ENCODE measurements around the gene CACNA2D4. TPM values are rescaled to one million over a fixed set of nuclear protein-coding genes. Genes with fewer than 3 reads are reported as not detected.

Gene CACNA2D4
- total RNA-seq (2014; rRNA removed; shearing (Covaris generic)) (under 0.01 TPM in 1 of 2 replicates, not detected in the other), polyA plus RNA-seq (2016; fragmentation: Nextera tagmentation; extraction: Ambion mirVana) (0.23 and 0.49 TPM in 2 replicates)

- no peak for TF ChIP-seq EZH2 (IDR thresholded peaks at IDR 0.05; ENCODE audit: insufficient read depth, poor library complexity, severe bottlenecking)
- no peak for TF ChIP-seq EZH2phosphoT487 (IDR thresholded peaks at IDR 0.05; ENCODE audit: insufficient read depth, low read depth)
- Histone ChIP-seq H3K4me1 (ENCODE audit: insufficient read depth) (no peaks in the 10 kb centered on the region), H3K36me3 (ENCODE audit: low read depth) (no peaks in the 10 kb centered on the region), H3K27ac (no peak within 1 kb of the TSS), H3K9ac (no peak within 1 kb of the TSS), H3K9me3 (ENCODE audit: low read depth) (no peaks in the 10 kb centered on the region), H2AFZ (no peak within 1 kb of the TSS), H3F3A (ENCODE audit: insufficient read depth) (no peaks in the 10 kb centered on the region), H3K4me2 (ENCODE audit: unreplicated experiment) (no peak within 1 kb of the TSS), H3K4me3 (no peak within 1 kb of the TSS), H3K79me2 (ENCODE audit: insufficient read depth) (no peaks in the 10 kb centered on the region), H4K20me1 (ENCODE audit: insufficient read depth) (no peaks in the 10 kb centered on the region), H3K9me2 (ENCODE audit: insufficient read depth) (no peaks in the 10 kb centered on the region), H3K27me3 (replicated peaks; ENCODE audit: insufficient read depth) (peaks cover 16% of the 10 kb centered on the region; the same call in 1 of the 2 replicates)
- in situ Hi-C loops (cut with MboI): no loop called here
- WGBS, 2 experiments (ENCODE audit: low coverage in 1 of 2, low lambda C conversion rate in 2 of 2, missing lambda C conversion rate in 2 of 2): 42 to 43% methylated on average over 13 to 18 of the region's 18 CpGs
- DNase-seq: no peak
Measured at GRCh38 chr12:1918081-1918883, at the start of gene CACNA2D4. Gene CACNA2D4, minus strand, starts transcription at chr12:1918652. Its CDS starts 179 bp downstream, at chr12:1918473.

GRCh38 chr12:1966561-1967226 lies 48.2 kb upstream of the CACNA2D4 start:
- Histone ChIP-seq H3K9me3 (ENCODE audit: low read depth) (no peaks in the 10 kb centered on the region), H4K20me1 (ENCODE audit: insufficient read depth) (no peaks in the 10 kb centered on the region), H3K4me2 (ENCODE audit: unreplicated experiment) (no peak overlapping the region), H3K9me2 (ENCODE audit: insufficient read depth) (no peaks in the 10 kb centered on the region), H3K27me3 (replicated peaks; ENCODE audit: insufficient read depth) (no peaks in the 10 kb centered on the region), H3K27ac (no peak overlapping the region), H3F3A (ENCODE audit: insufficient read depth) (0 out of 2 replicates have a peak, but pooled peaks cover under 1% of the 10 kb centered on the region), H2AFZ (no peak overlapping the region), H3K9ac (no peak overlapping the region), H3K79me2 (ENCODE audit: insufficient read depth) (0 out of 2 replicates have a peak, but pooled peaks cover 13% of the 10 kb centered on the region), H3K36me3 (ENCODE audit: low read depth) (peaks cover 16% of the 10 kb centered on the region; the same call in 1 of the 2 replicates), H3K4me1 (ENCODE audit: insufficient read depth) (peaks cover 4% of the 10 kb centered on the region; the same call in 1 of the 2 replicates), H3K4me3 (no peak overlapping the region)
- in situ Hi-C loops (cut with MboI): no loop called here
- no peak for DNase-seq
- no peak for TF ChIP-seq EZH2phosphoT487 (IDR thresholded peaks at IDR 0.05; ENCODE audit: insufficient read depth, low read depth)
- TF ChIP-seq EZH2 (IDR thresholded peaks at IDR 0.05; ENCODE audit: insufficient read depth, poor library complexity, severe bottlenecking): no peak
- WGBS, 2 experiments (ENCODE audit: low coverage in 1 of 2, low lambda C conversion rate in 2 of 2, missing lambda C conversion rate in 2 of 2): 81 to 84% methylated on average over 4 of the region's 4 CpGs

- no peaks in the 10 kb centered on the region for H3K9me3 ChIP-seq (ENCODE audit: low read depth)
- H4K20me1 ChIP-seq (ENCODE audit: insufficient read depth): no peaks in the 10 kb centered on the region
- no peak for DNase-seq
- no peak overlapping the region for H3K27ac ChIP-seq
- H2AFZ ChIP-seq: no peak overlapping the region
- in situ Hi-C loops (cut with MboI): no loop called here
- no peaks in the 10 kb centered on the region for H3K9me2 ChIP-seq (ENCODE audit: insufficient read depth)
- no peaks in the 10 kb centered on the region for H3K4me1 ChIP-seq (ENCODE audit: insufficient read depth)
- no peak overlapping the region for H3K4me3 ChIP-seq
- no peak overlapping the region for H3K9ac ChIP-seq
- 88% methylated on average over 2 of the region's 2 CpGs for WGBS, 2 experiments (ENCODE audit: low coverage in 1 of 2, low lambda C conversion rate in 2 of 2, missing lambda C conversion rate in 2 of 2)
- 0 out of 2 replicates have a peak, but pooled peaks cover 9% of the 10 kb centered on the region for H3K79me2 ChIP-seq (ENCODE audit: insufficient read depth)
- no peaks in the 10 kb centered on the region for H3K27me3 ChIP-seq (replicated peaks; ENCODE audit: insufficient read depth)
- H3F3A ChIP-seq (ENCODE audit: insufficient read depth): no peaks in the 10 kb centered on the region
- H3K36me3 ChIP-seq (ENCODE audit: low read depth): peaks cover 11% of the 10 kb centered on the region; the same call in 1 of the 2 replicates
- no peak overlapping the region for H3K4me2 ChIP-seq (ENCODE audit: unreplicated experiment)
- TF ChIP-seq EZH2phosphoT487 (IDR thresholded peaks at IDR 0.05; ENCODE audit: insufficient read depth, low read depth) (no peak), EZH2 (IDR thresholded peaks at IDR 0.05; ENCODE audit: insufficient read depth, poor library complexity, severe bottlenecking) (no peak)
Measured at GRCh38 chr12:1965916-1966315, 47.5 kb upstream of the CACNA2D4 start.
